K562 (cell line): ENCODE measurements around the gene ODF4. TPM values are rescaled to one million over a fixed set of nuclear protein-coding genes. Genes with fewer than 3 reads are reported as not detected.
A peak's percentile ranks its signal among the peaks of the same experiment; 100 is the strongest.

Source experiments
- BRCA1 ChIP-seq, 2 experiments: fragments of 450-650 bp in 1 of 2; sonication (generic) in 1 of 2; formaldehyde crosslinking in 1 of 2; IDR thresholded peaks; 2 replicates each; pipeline versions ENCODE4 v1.5.0 to v1.6.1; 2017 to 2020; ENCODE audit warnings: mild to moderate bottlenecking in 1 of 2, missing genetic modification reagents in 1 of 2
- CEBPG ChIP-seq, 3 experiments: fragments of 200-800 bp in 1 of 3; sonication (Bioruptor generic) in 1 of 3; sonication (generic) in 1 of 3; formaldehyde crosslinking in 1 of 3; IDR thresholded peaks in 2 of 3; conservative IDR thresholded peaks in 1 of 3; 2 replicates each; pipeline versions ENCODE4 v1.6.1 to v1.8.0; 2016 to 2022; ENCODE audit warnings: missing compliant biosample characterization in 2 of 3, missing genetic modification characterization in 2 of 3, mild to moderate bottlenecking in 1 of 3, missing genetic modification reagents in 1 of 3
- FOS ChIP-seq: IDR thresholded peaks from 3 replicates; pipeline ENCODE4 v1.6.1; 2011; ENCODE audit not compliant: insufficient read length; ENCODE audit errors: extremely low read depth
- HDAC8 ChIP-seq: fragments of 450-650 bp; IDR thresholded peaks from 2 replicates; pipeline ENCODE4 v1.6.1; 2016; ENCODE audit warnings: mild to moderate bottlenecking, missing genetic modification characterization, moderate library complexity, missing compliant biosample characterization
- ILF3 ChIP-seq: fragments of 450-650 bp; IDR thresholded peaks from 2 replicates; pipeline ENCODE4 v1.6.1; 2018; ENCODE audit warnings: antibody characterized with exemption, mild to moderate bottlenecking, moderate library complexity, borderline replicate concordance
- JUND ChIP-seq, 2 experiments: IDR thresholded peaks; 2 replicates in 1 of 2; 3 replicates in 1 of 2; pipeline ENCODE4 v1.6.1; 2011; ENCODE audit warnings: borderline replicate concordance in 2 of 2, low read depth in 2 of 2, low read length in 2 of 2, improper control_type of control experiment in 1 of 2, missing biosample characterization in 1 of 2, missing genetic modification characterization in 1 of 2, missing genetic modification reagents in 1 of 2
- MCM3 ChIP-seq: fragments of 450-650 bp; IDR thresholded peaks from 2 replicates; pipeline ENCODE4 v1.6.1; 2016
- MYC ChIP-seq, 2 experiments: fragments of 250-450 bp in 1 of 2; sonication (Bioruptor Pico) in 1 of 2; IDR thresholded peaks; 2 replicates each; pipeline versions ENCODE4 v1.5.1 to v1.6.1; 2012 to 2021; ENCODE audit warnings: low read depth in 2 of 2, borderline replicate concordance in 1 of 2, improper control_type of control experiment in 1 of 2, low read length in 1 of 2, mild to moderate bottlenecking in 1 of 2, moderate library complexity in 1 of 2
- NCOR1 ChIP-seq: fragments of 450-650 bp; IDR thresholded peaks from 2 replicates; pipeline ENCODE4 v1.6.1; 2016; ENCODE audit warnings: mild to moderate bottlenecking, moderate library complexity
- NFRKB ChIP-seq: fragments of 450-650 bp; IDR thresholded peaks from 2 replicates; pipeline ENCODE4 v1.6.1; 2016; ENCODE audit warnings: low read depth
- NR2C2 ChIP-seq, 2 experiments: fragments of 200-800 bp in 1 of 2; sonication (Bioruptor generic) in 1 of 2; sonication (generic) in 1 of 2; formaldehyde crosslinking in 1 of 2; IDR thresholded peaks; 2 replicates each; pipeline versions ENCODE4 v1.6.1 to v1.8.0; 2016 to 2022; ENCODE audit warnings: mild to moderate bottlenecking in 1 of 2, missing compliant biosample characterization in 1 of 2, missing genetic modification characterization in 1 of 2, missing genetic modification reagents in 1 of 2
- RBM34 ChIP-seq: fragments of 200-400 bp; formaldehyde crosslinking; IDR thresholded peaks from 2 replicates; pipeline ENCODE4 v1.6.1; 2018; ENCODE audit warnings: low read length, borderline replicate concordance; ENCODE audit not compliant: insufficient read depth
- SRSF9 ChIP-seq: fragments of 200-400 bp; formaldehyde crosslinking; IDR thresholded peaks from 2 replicates; pipeline ENCODE4 v1.6.1; 2017; ENCODE audit warnings: low read depth, low read length, borderline replicate concordance
- TCF3 ChIP-seq: sonication (generic); formaldehyde crosslinking; IDR thresholded peaks from 2 replicates; pipeline ENCODE4 v1.4.0; 2020; ENCODE audit warnings: mild to moderate bottlenecking, missing genetic modification reagents
- TFAM ChIP-seq: fragments of 250-450 bp; sonication (Bioruptor Pico); conservative IDR thresholded peaks from 2 replicates; pipeline ENCODE4 v1.5.0; 2021; ENCODE audit warnings: mild to moderate bottlenecking, moderate library complexity
- TRIM25 ChIP-seq: fragments of 450-650 bp; IDR thresholded peaks from 2 replicates; pipeline ENCODE4 v1.7.0; 2016; ENCODE audit warnings: borderline replicate concordance
- ZBTB17 ChIP-seq: fragments of 450-650 bp; formaldehyde crosslinking; IDR thresholded peaks from 2 replicates; pipeline ENCODE4 v1.4.0; 2020; ENCODE audit warnings: mild to moderate bottlenecking
- ZBTB7A ChIP-seq: IDR thresholded peaks from 2 replicates; pipeline ENCODE4 v1.6.1; 2011; ENCODE audit warnings: low read depth, mild to moderate bottlenecking, low read length, moderate library complexity, borderline replicate concordance; ENCODE audit not compliant: control insufficient read depth
- ZNF511 ChIP-seq: sonication (generic); formaldehyde crosslinking; IDR thresholded peaks from 2 replicates; pipeline ENCODE4 v1.8.0; 2022; ENCODE audit warnings: mild to moderate bottlenecking, missing genetic modification reagents
- ZNF551 ChIP-seq: fragments of 250-450 bp; sonication (Bioruptor Pico); IDR thresholded peaks from 2 replicates; pipeline ENCODE4 v1.5.0; 2021; ENCODE audit warnings: mild to moderate bottlenecking, moderate library complexity
- polyA plus RNA-seq, 8 experiments: library from polyadenylated mRNA; depleted of rRNA in 4 of 8; stranded (reverse) in 5 of 8; unstranded in 3 of 8; fragments of >200 nt; fragmentation: Nextera tagmentation in 2 of 8; fragmentation: Illumina TruSeq in 1 of 8; extraction: Ambion mirVana in 2 of 8; extraction: Trizol in 1 of 8; gene quantifications; 2 replicates each; pipeline versions ENCODE4 v1.2.1 to v1.2.3, GENCODE V29; 2011 to 2014; ENCODE audit warnings: inconsistent platforms in 1 of 8, missing spikeins in 1 of 8
- total RNA-seq, 7 experiments: library from RNA; depleted of rRNA in 6 of 7; stranded (reverse); fragments of >200 nt in 6 of 7; fragmentation: Illumina TruSeq in 2 of 7; extraction: Trizol in 2 of 7; gene quantifications; 2 replicates each; pipeline versions ENCODE4 v1.2.1 to v1.2.3, GENCODE V29; 2011 to 2021; ENCODE audit warnings: low replicate concordance in 1 of 7
- TF ChIP-seq, protein P1 (sequence below): fragments of 450-650 bp; IDR thresholded peaks from 2 replicates; pipeline ENCODE4 v1.6.1; 2016
- TF ChIP-seq, protein P2 (sequence below): fragments of 450-650 bp; IDR thresholded peaks from 2 replicates; pipeline ENCODE4 v1.6.1; 2016; ENCODE audit warnings: mild to moderate bottlenecking

ODF4 gene
- total and polyA plus RNA-seq, 9 of the 15 experiments (the other 6 are each of a cell fraction or from before 2014, with no cell fraction given) = not detected

- no peak for TF ChIP-seq CEBPG (CRISPR knock-in tag; IDR thresholded peaks at IDR 0.05)
- TF ChIP-seq CEBPG (tag; conservative IDR thresholded peaks at IDR 0.05 in 1 of 2, IDR thresholded peaks at IDR 0.05 in 1 of 2) = no peak
- TF ChIP-seq SRSF9 = no peak
- no peak for TF ChIP-seq TRIM25
- TF ChIP-seq ZBTB17 (CRISPR knock-in tag) = no peak
- TF ChIP-seq ZBTB7A = no peak
- no peak for TF ChIP-seq ILF3
- no peak for TF ChIP-seq TCF3
- no peak for TF ChIP-seq RBM34
- peak; percentile 19 for TF ChIP-seq FOS
- TF ChIP-seq, protein P1, sequence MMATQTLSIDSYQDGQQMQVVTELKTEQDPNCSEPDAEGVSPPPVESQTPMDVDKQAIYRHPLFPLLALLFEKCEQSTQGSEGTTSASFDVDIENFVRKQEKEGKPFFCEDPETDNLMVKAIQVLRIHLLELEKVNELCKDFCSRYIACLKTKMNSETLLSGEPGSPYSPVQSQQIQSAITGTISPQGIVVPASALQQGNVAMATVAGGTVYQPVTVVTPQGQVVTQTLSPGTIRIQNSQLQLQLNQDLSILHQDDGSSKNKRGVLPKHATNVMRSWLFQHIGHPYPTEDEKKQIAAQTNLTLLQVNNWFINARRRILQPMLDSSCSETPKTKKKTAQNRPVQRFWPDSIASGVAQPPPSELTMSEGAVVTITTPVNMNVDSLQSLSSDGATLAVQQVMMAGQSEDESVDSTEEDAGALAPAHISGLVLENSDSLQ = peak; percentile 47
- peak; percentile 84 for TF ChIP-seq JUND (IDR thresholded peaks at IDR 0.05; ENCODE audit: borderline replicate concordance, low read depth, low read length)
- TF ChIP-seq JUND (tag; IDR thresholded peaks at IDR 0.05; ENCODE audit: borderline replicate concordance, low read depth, low read length) = peak; percentile 81; the same call in 2 of the 3 replicates
- TF ChIP-seq ZNF551 (CRISPR knock-in tag) = no peak
- TF ChIP-seq NFRKB = no peak
- no peak for TF ChIP-seq ZNF511 (CRISPR knock-in tag)
- TF ChIP-seq, protein P2, sequence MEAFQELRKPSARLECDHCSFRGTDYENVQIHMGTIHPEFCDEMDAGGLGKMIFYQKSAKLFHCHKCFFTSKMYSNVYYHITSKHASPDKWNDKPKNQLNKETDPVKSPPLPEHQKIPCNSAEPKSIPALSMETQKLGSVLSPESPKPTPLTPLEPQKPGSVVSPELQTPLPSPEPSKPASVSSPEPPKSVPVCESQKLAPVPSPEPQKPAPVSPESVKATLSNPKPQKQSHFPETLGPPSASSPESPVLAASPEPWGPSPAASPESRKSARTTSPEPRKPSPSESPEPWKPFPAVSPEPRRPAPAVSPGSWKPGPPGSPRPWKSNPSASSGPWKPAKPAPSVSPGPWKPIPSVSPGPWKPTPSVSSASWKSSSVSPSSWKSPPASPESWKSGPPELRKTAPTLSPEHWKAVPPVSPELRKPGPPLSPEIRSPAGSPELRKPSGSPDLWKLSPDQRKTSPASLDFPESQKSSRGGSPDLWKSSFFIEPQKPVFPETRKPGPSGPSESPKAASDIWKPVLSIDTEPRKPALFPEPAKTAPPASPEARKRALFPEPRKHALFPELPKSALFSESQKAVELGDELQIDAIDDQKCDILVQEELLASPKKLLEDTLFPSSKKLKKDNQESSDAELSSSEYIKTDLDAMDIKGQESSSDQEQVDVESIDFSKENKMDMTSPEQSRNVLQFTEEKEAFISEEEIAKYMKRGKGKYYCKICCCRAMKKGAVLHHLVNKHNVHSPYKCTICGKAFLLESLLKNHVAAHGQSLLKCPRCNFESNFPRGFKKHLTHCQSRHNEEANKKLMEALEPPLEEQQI = no peak
- TF ChIP-seq BRCA1 (IDR thresholded peaks at IDR 0.05) = no peak
- TF ChIP-seq BRCA1 (CRISPR knock-in tag; IDR thresholded peaks at IDR 0.05) = no peak
- TF ChIP-seq TFAM = no peak
- TF ChIP-seq MCM3 = no peak
- no peak for TF ChIP-seq MYC (IDR thresholded peaks at IDR 0.05; ENCODE audit: low read depth, low read length)
- TF ChIP-seq MYC (CRISPR knock-in tag; IDR thresholded peaks at IDR 0.05; ENCODE audit: borderline replicate concordance, low read depth) = no peak
- TF ChIP-seq HDAC8 (tag) = no peak
- no peak for TF ChIP-seq NR2C2 (CRISPR knock-in tag; IDR thresholded peaks at IDR 0.05)
- no peak for TF ChIP-seq NR2C2 (tag; IDR thresholded peaks at IDR 0.05)
- TF ChIP-seq NCOR1 = no peak
Measured at GRCh38 chr17:8359769-8360168, 20.1 kb downstream of the ODF4 start (continued).
